Measurements from ENCODE around the gene XDH.

DNA sequence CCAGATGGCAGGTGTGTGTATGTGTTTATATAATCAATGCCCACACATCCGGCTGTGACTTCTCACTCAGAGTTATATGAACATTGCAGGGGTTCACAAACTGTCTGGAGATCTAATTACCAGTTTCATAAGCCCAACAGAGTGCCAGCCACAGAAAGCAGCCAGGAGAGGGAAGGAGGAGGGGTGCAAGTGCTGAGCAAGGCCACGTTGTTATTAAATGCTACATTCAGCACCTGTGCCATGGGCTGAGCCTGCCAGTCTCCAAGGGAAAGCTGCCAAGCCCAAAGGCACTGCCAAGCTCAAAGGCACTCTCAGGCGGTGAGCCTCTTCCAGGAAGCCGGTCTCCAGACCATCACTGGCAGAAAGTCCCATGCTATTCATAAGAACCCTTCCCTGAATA lies 17.4 kb downstream of the XDH start:
- TF ChIP-seq CTCF (IDR thresholded peaks at IDR 0.05): no peak
- TF ChIP-seq EP300 (IDR thresholded peaks at IDR 0.05; ENCODE audit: low read depth): no peak
- TF ChIP-seq POLR2A (IDR thresholded peaks at IDR 0.05): no peak
